ENCODE data around the gene LTBP3. TPM values are rescaled to one million over a fixed set of nuclear protein-coding genes. Genes with fewer than 3 reads are reported as not detected.
A peak's percentile ranks its signal among the peaks of the same experiment; 100 is the strongest.

Gene LTBP3
- total and polyA plus RNA-seq, 2 experiments from 2014 or later = 53.7 to 85.3 TPM

GRCh38 chr11:65578134-65578533, 20.0 kb upstream of the LTBP3 start:
- H3K4me1 ChIP-seq (ENCODE audit: insufficient read depth) = peaks cover 40% of the 10 kb centered on the region
- no peak overlapping the region for H3K4me3 ChIP-seq
- H2AFZ ChIP-seq = no peak overlapping the region
- peaks cover 4% of the 10 kb centered on the region for H3K27me3 ChIP-seq
- no peak overlapping the region for H3K27ac ChIP-seq
- no peaks in the 10 kb centered on the region for H3K9me2 ChIP-seq (replicated peaks; ENCODE audit: insufficient read depth)
- TF ChIP-seq EZH2phosphoT487 (IDR thresholded peaks at IDR 0.05; ENCODE audit: low read depth, severe bottlenecking, unreplicated experiment) = no peak
- TF ChIP-seq CTCF (IDR thresholded peaks at IDR 0.05; ENCODE audit: poor library complexity) = no peak
- no peaks in the 10 kb centered on the region for H3K36me3 ChIP-seq (replicated peaks; ENCODE audit: insufficient read depth, low read depth)
- no peak for DNase-seq (ENCODE audit: low spot score)
- H3K79me2 ChIP-seq = peaks cover 9% of the 10 kb centered on the region
- H3K4me2 ChIP-seq = no peak overlapping the region
- H4K20me1 ChIP-seq (ENCODE audit: insufficient read depth, poor library complexity, severe bottlenecking) = peaks cover 13% of the 10 kb centered on the region
- WGBS (ENCODE audit: low lambda C conversion rate, missing lambda C conversion rate) = 91% methylated on average over 7 of the region's 7 CpGs
- H3K9me3 ChIP-seq (ENCODE audit: low read depth) = no peaks in the 10 kb centered on the region

- peak overlapping the region; percentile 98 for H3K4me2 ChIP-seq
- H3K36me3 ChIP-seq (replicated peaks; ENCODE audit: insufficient read depth, low read depth) = no peaks in the 10 kb centered on the region
- peaks cover 13% of the 10 kb centered on the region for H3K79me2 ChIP-seq
- H3K27ac ChIP-seq = no peak overlapping the region
- 77% methylated on average over 8 of the region's 8 CpGs for WGBS (ENCODE audit: low lambda C conversion rate, missing lambda C conversion rate)
- H2AFZ ChIP-seq = no peak overlapping the region
- DNase-seq (ENCODE audit: low spot score) = no peak
- peaks cover 16% of the 10 kb centered on the region for H4K20me1 ChIP-seq (ENCODE audit: insufficient read depth, poor library complexity, severe bottlenecking)
- H3K9me3 ChIP-seq (ENCODE audit: low read depth) = no peaks in the 10 kb centered on the region
- peaks cover 42% of the 10 kb centered on the region for H3K4me1 ChIP-seq (ENCODE audit: insufficient read depth)
- TF ChIP-seq EZH2phosphoT487 (IDR thresholded peaks at IDR 0.05; ENCODE audit: low read depth, severe bottlenecking, unreplicated experiment) (no peak), EZH2 (IDR thresholded peaks at IDR 0.05; ENCODE audit: borderline replicate concordance) (no peak), CTCF (IDR thresholded peaks at IDR 0.05; ENCODE audit: poor library complexity) (no peak)
- peaks cover 3% of the 10 kb centered on the region for H3K27me3 ChIP-seq
- no peaks in the 10 kb centered on the region for H3K9me2 ChIP-seq (replicated peaks; ENCODE audit: insufficient read depth)
- H3K4me3 ChIP-seq = no peak overlapping the region
These were observed 19.6 kb upstream of the LTBP3 start for GRCh38 chr11:65577756-65578109.

GRCh38 chr11:65576867-65577755, 19.0 kb upstream of the LTBP3 start:
- TF ChIP-seq EZH2phosphoT487 (IDR thresholded peaks at IDR 0.05; ENCODE audit: low read depth, severe bottlenecking, unreplicated experiment) (no peak), EZH2 (IDR thresholded peaks at IDR 0.05; ENCODE audit: borderline replicate concordance) (no peak)
- no peak overlapping the region for H2AFZ ChIP-seq
- WGBS (ENCODE audit: low lambda C conversion rate, missing lambda C conversion rate) = 80% methylated on average over 18 of the region's 18 CpGs
- no peaks in the 10 kb centered on the region for H3K9me3 ChIP-seq (ENCODE audit: low read depth)
- no peaks in the 10 kb centered on the region for H3K27me3 ChIP-seq
- H3K4me3 ChIP-seq = no peak overlapping the region
- H3K36me3 ChIP-seq (replicated peaks; ENCODE audit: insufficient read depth, low read depth) = no peaks in the 10 kb centered on the region
- peaks cover 16% of the 10 kb centered on the region for H4K20me1 ChIP-seq (ENCODE audit: insufficient read depth, poor library complexity, severe bottlenecking)
- H3K4me2 ChIP-seq = peak overlapping the region; percentile 98
- peak; percentile 67 for DNase-seq (ENCODE audit: low spot score)
- H3K9me2 ChIP-seq (replicated peaks; ENCODE audit: insufficient read depth) = no peaks in the 10 kb centered on the region
- no peak overlapping the region for H3K27ac ChIP-seq
- peaks cover 13% of the 10 kb centered on the region for H3K79me2 ChIP-seq
- H3K4me1 ChIP-seq (ENCODE audit: insufficient read depth) = peaks cover 43% of the 10 kb centered on the region

GRCh38 chr11:65576232-65576866, 18.2 kb upstream of the LTBP3 start:
- WGBS (ENCODE audit: low lambda C conversion rate, missing lambda C conversion rate) = 66% methylated on average over 7 of the region's 26 CpGs
- H3K36me3 ChIP-seq (replicated peaks; ENCODE audit: insufficient read depth, low read depth) = no peaks in the 10 kb centered on the region
- H2AFZ ChIP-seq = no peak overlapping the region
- no peak for TF ChIP-seq EZH2phosphoT487 (IDR thresholded peaks at IDR 0.05; ENCODE audit: low read depth, severe bottlenecking, unreplicated experiment)
- no peak for TF ChIP-seq CTCF (IDR thresholded peaks at IDR 0.05; ENCODE audit: poor library complexity)
- no peak for TF ChIP-seq EZH2 (IDR thresholded peaks at IDR 0.05; ENCODE audit: borderline replicate concordance)
- H4K20me1 ChIP-seq (ENCODE audit: insufficient read depth, poor library complexity, severe bottlenecking) = peaks cover 19% of the 10 kb centered on the region
- H3K4me3 ChIP-seq = peak overlapping the region; percentile 79
- no peak overlapping the region for H3K27ac ChIP-seq
- peaks cover 21% of the 10 kb centered on the region for H3K79me2 ChIP-seq
- H3K9me3 ChIP-seq (ENCODE audit: low read depth) = no peaks in the 10 kb centered on the region
- H3K9me2 ChIP-seq (replicated peaks; ENCODE audit: insufficient read depth) = no peaks in the 10 kb centered on the region
- H3K27me3 ChIP-seq = no peaks in the 10 kb centered on the region
- H3K4me2 ChIP-seq = peak overlapping the region; percentile 98
- DNase-seq (ENCODE audit: low spot score) = no peak
- peaks cover 51% of the 10 kb centered on the region for H3K4me1 ChIP-seq (ENCODE audit: insufficient read depth)
